ENCODE data around the gene EMILIN2.

DNA sequence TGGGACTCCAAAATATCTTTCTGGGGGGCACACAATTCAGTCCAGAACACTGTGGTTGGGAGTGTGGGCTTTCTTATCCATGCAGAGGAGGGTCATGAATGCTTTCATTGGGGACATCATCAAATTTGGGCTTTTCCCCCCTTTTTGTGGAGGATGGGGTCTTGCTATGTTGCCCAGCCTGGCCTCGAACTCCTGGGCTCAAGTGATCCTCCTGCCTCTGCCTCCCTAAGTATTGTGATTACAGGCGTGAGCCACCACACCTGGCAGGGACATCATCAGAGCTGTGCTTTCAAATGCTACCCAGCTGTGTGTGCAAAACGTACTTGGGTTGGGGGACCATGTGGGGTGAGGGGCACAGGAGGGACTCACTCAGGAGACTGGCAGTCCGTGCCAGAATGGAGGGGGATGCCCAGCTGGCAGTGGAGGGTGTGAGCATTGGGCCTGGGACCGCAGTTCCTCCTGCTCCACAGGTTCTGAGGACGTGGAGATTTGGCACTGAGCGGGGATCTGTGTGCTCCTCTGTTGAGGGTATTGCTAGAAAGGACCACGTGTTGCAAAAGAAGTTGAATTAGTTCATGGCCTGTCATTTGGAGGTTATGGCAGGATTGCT, 24.4 kb downstream of the EMILIN2 start:
- TF ChIP-seq JUNB (CRISPR knock-in tag; conservative IDR thresholded peaks at IDR 0.05) (no peak), MBD2 (IDR thresholded peaks at IDR 0.05; ENCODE audit: borderline replicate concordance, low read depth) (no peak), ZNF239 (CRISPR knock-in tag; IDR thresholded peaks at IDR 0.05) (no peak), TAF1 (IDR thresholded peaks at IDR 0.05; ENCODE audit: control insufficient read depth, extremely low read depth, insufficient read depth, low read length, severe bottlenecking) (no peak), CHD1 (IDR thresholded peaks at IDR 0.05; ENCODE audit: low read length) (no peak), GABPA (tag; conservative IDR thresholded peaks at IDR 0.05; ENCODE audit: low read depth) (no peak), POLR2A (conservative IDR thresholded peaks at IDR 0.05) (no peak)
- TF ChIP-seq, protein P1, sequence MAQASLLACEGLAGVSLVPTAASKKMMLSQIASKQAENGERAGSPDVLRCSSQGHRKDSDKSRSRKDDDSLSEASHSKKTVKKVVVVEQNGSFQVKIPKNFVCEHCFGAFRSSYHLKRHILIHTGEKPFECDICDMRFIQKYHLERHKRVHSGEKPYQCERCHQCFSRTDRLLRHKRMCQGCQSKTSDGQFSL (CRISPR knock-in tag; IDR thresholded peaks at IDR 0.05): no peak
- TF ChIP-seq, protein P1 (tag; IDR thresholded peaks at IDR 0.05): no peak
- TF ChIP-seq, protein P2, sequence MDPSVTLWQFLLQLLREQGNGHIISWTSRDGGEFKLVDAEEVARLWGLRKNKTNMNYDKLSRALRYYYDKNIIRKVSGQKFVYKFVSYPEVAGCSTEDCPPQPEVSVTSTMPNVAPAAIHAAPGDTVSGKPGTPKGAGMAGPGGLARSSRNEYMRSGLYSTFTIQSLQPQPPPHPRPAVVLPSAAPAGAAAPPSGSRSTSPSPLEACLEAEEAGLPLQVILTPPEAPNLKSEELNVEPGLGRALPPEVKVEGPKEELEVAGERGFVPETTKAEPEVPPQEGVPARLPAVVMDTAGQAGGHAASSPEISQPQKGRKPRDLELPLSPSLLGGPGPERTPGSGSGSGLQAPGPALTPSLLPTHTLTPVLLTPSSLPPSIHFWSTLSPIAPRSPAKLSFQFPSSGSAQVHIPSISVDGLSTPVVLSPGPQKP (CRISPR knock-in tag; IDR thresholded peaks at IDR 0.05): no peak
